Measurements from ENCODE around the gene CDH23. TPM values are rescaled to one million over a fixed set of nuclear protein-coding genes. Genes with fewer than 3 reads are reported as not detected.

CDH23 gene
- total and polyA plus RNA-seq, 10 of the 15 experiments (the other 5 are each of a cell fraction or from before 2014, with no cell fraction given), result 0.09 to 0.40 (median 0.15) TPM; not detected in 1

DNA sequence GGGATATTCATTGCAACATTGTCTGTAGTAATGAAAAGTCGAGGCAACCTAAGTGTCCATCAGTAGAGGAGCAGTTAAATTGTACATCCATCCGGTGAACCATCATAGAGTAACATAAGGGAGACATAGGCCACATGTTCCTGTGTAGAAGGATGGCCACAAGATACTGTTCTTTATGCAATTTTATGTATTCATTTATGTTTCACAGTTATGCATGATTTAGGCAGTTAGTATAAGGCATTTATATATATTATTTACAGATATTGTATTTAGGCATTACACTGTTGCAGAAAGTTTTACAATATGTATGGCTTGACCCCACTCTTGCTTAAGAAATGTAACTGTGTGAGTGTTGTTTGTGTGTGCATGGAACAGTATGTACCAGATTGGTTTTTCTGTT lies 36.0 kb upstream of the CDH23 start:
- no peak overlapping the region for H3K27ac ChIP-seq (ENCODE audit: control insufficient read depth, insufficient read depth)
- DNase-seq (ENCODE audit: low read depth, low spot score) (no peak), FAIRE-seq (no peak), ATAC-seq (no peak)
- no peaks in the 10 kb centered on the region for H3K79me2 ChIP-seq (ENCODE audit: control insufficient read depth, insufficient read depth, low read length)
- no TSS peak for BruUV-seq (replicated peaks)
- SMC1A ChIA-PET (ENCODE audit: uncharacterized antibody, unreplicated experiment), result interaction anchor here (1.4 kb wide), 1 partner anchor 12 kb away, joined by 6 read pairs; no protein-coding TSS in a partner anchor
- no peak overlapping the region for H3K4me2 ChIP-seq (ENCODE audit: control insufficient read depth, insufficient read depth)
- H3K4me3 ChIP-seq, result no peak overlapping the region
- intact Hi-C loops (cut with micrococcal nuclease; ENCODE audit: unreplicated experiment) (no loop called here), in situ Hi-C loops (cut with MboI) (no loop called here)
- H3K36me3 ChIP-seq (ENCODE audit: control insufficient read depth in 2 of 2, insufficient read depth in 2 of 2, low read length in 1 of 2), result no peaks in the 10 kb centered on the region; a peak in 1 of 4 replicates
- H3K27me3 ChIP-seq (replicated peaks in 1 of 2; ENCODE audit: control insufficient read depth in 2 of 2, insufficient read depth in 2 of 2, low read length in 1 of 2), result no peaks in the 10 kb centered on the region
- H4K20me1 ChIP-seq (ENCODE audit: control insufficient read depth, insufficient read depth), result no peaks in the 10 kb centered on the region
- H3K9me3 ChIP-seq (replicated peaks; ENCODE audit: control insufficient read depth, insufficient read depth, low read length), result no peaks in the 10 kb centered on the region
- no peak for TF ChIP-seq IKZF1 (conservative IDR thresholded peaks at IDR 0.05)
- TF ChIP-seq NFIC (IDR thresholded peaks at IDR 0.05; ENCODE audit: low read depth, low read length), result no peak
- no peak for TF ChIP-seq NFXL1 (IDR thresholded peaks at IDR 0.05; ENCODE audit: borderline replicate concordance)
- no peak for TF ChIP-seq ESRRA (IDR thresholded peaks at IDR 0.05; ENCODE audit: low read length)
- TF ChIP-seq RFX5 (IDR thresholded peaks at IDR 0.05; ENCODE audit: low read depth, low read length), result no peak
- WGBS (ENCODE audit: insufficient coverage, insufficient replicate concordance, low lambda C conversion rate, missing lambda C conversion rate), result 50% methylated on average over 2 of the region's 2 CpGs
- peaks cover 26% of the 10 kb centered on the region for H3K4me1 ChIP-seq (ENCODE audit: control insufficient read depth, insufficient read depth, low read length)
- CTCF ChIA-PET, result interaction anchor here (0.6 to 3.1 kb wide), 4 partner anchors 10 to 248 kb away, joined by 3 to 8 read pairs (median 5); no protein-coding TSS in a partner anchor
- no peak overlapping the region for H3K9ac ChIP-seq (ENCODE audit: control insufficient read depth, insufficient read depth, low read length)
- H2AFZ ChIP-seq (ENCODE audit: control insufficient read depth, low read depth, low read length), result no peak overlapping the region
- RAD21 ChIA-PET (ENCODE audit: unreplicated experiment), result interaction anchor here (0.6 kb wide), 1 partner anchor 42 kb away, joined by 3 read pairs; the partner anchor contains the start of gene SLC29A3
- POLR2A ChIA-PET, result interaction anchor here (0.5 to 1.1 kb wide), 2 partner anchors 16 to 281 kb away, joined by 3 to 4 read pairs; no protein-coding TSS in a partner anchor

- in situ Hi-C loops (cut with MboI) (no loop called here), intact Hi-C loops (cut with micrococcal nuclease; ENCODE audit: unreplicated experiment) (no loop called here)
- H3K27ac ChIP-seq (ENCODE audit: control insufficient read depth, insufficient read depth), result no peak overlapping the region
- no peaks in the 10 kb centered on the region for H3K27me3 ChIP-seq (replicated peaks in 1 of 2; ENCODE audit: control insufficient read depth in 2 of 2, insufficient read depth in 2 of 2, low read length in 1 of 2)
- WGBS (ENCODE audit: insufficient coverage, insufficient replicate concordance, low lambda C conversion rate, missing lambda C conversion rate), result 84% methylated on average over 6 of the region's 7 CpGs
- ATAC-seq (no peak), FAIRE-seq (no peak), DNase-seq (ENCODE audit: low read depth, low spot score) (no peak)
- ChIA-PET RAD21 (ENCODE audit: unreplicated experiment) (interaction anchor here (0.6 kb wide), 1 partner anchor 43 kb away, joined by 3 read pairs; the partner anchor contains the start of gene SLC29A3), SMC1A (ENCODE audit: uncharacterized antibody, unreplicated experiment) (interaction anchor here (2.0 kb wide), 1 partner anchor 17 kb away, joined by 5 read pairs; no protein-coding TSS in a partner anchor), POLR2A (interaction anchor here (0.5 kb wide), 1 partner anchor 1361 kb away, joined by 3 read pairs; no protein-coding TSS in a partner anchor), CTCF (interaction anchor here (0.6 kb wide), 1 partner anchor 247 kb away, joined by 6 read pairs; no protein-coding TSS in a partner anchor)
- no peak overlapping the region for H3K9ac ChIP-seq (ENCODE audit: control insufficient read depth, insufficient read depth, low read length)
- no peaks in the 10 kb centered on the region; a peak in 1 of 4 replicates for H3K36me3 ChIP-seq (ENCODE audit: control insufficient read depth in 2 of 2, insufficient read depth in 2 of 2, low read length in 1 of 2)
- H4K20me1 ChIP-seq (ENCODE audit: control insufficient read depth, insufficient read depth), result no peaks in the 10 kb centered on the region
- H3K4me2 ChIP-seq (ENCODE audit: control insufficient read depth, insufficient read depth), result no peak overlapping the region
- no TSS peak for BruUV-seq (replicated peaks)
- peaks cover 26% of the 10 kb centered on the region for H3K4me1 ChIP-seq (ENCODE audit: control insufficient read depth, insufficient read depth, low read length)
- H3K4me3 ChIP-seq, result no peak overlapping the region
- H3K9me3 ChIP-seq (replicated peaks; ENCODE audit: control insufficient read depth, insufficient read depth, low read length), result no peaks in the 10 kb centered on the region
- TF ChIP-seq POLR2A (IDR thresholded peaks at IDR 0.05; ENCODE audit: low read depth, low read length), result no peak
- H3K79me2 ChIP-seq (ENCODE audit: control insufficient read depth, insufficient read depth, low read length), result no peaks in the 10 kb centered on the region
- no peak overlapping the region for H2AFZ ChIP-seq (ENCODE audit: control insufficient read depth, low read depth, low read length)
Observed at GRCh38 chr10:71361581-71361980, 35.1 kb upstream of the CDH23 start.

Data from GM12878 (cell line).